Measurements from ENCODE around the gene PSTPIP2. TPM values are rescaled to one million over a fixed set of nuclear protein-coding genes. Genes with fewer than 3 reads are reported as not detected.

PSTPIP2 gene, protein sequence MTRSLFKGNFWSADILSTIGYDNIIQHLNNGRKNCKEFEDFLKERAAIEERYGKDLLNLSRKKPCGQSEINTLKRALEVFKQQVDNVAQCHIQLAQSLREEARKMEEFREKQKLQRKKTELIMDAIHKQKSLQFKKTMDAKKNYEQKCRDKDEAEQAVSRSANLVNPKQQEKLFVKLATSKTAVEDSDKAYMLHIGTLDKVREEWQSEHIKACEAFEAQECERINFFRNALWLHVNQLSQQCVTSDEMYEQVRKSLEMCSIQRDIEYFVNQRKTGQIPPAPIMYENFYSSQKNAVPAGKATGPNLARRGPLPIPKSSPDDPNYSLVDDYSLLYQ
- total RNA-seq, result 1 to 10 TPM in 3 of 4 donors, under 1 TPM in 1; 0.59 to 5.9 (median 3.2) TPM

DNA sequence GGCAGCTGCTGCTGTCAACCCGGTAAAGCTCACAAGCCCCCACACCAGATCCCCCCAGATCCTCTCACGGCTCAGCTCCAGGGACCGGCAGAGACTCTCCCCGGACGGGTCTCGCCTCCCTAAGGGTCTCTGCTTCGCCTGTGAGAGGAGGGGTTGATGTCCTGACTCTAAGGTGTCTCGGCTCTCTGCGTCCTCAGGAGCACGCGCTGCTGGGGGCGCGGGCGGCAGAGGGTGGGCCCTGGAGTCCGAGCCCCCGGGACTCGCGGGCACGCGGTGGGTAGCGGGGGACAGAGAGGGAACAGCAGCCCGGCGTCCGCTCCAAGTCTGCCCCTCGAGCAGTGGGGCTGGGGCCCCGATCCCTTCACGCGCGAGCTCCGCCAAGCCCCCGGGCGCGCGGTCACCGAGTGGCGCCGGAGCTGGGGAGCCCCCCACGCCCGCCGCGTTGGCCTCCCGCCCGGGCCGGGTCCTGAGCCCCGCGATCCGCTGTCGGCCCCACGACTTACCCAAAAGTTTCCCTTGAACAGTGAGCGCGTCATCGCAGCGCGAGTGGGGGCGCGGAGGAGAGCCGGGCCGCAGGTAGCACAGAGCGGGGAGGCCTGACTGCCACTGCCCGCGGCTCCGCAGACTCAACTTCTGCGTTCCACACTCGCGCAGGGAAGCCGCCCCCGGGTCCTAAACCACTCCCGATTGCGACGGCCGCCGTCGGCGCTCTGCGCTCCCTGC is at the start of gene PSTPIP2:
PSTPIP2 (minus strand) TSS at position 608 of the 723 bp plus-strand sequence; CDS start at position 536, 72 bp downstream.
- DNase-seq, result peak; percentile 58 to 59
- peak in 1 of 2 donors; percentile 39 for TF ChIP-seq POLR2A (IDR thresholded peaks at IDR 0.05)
- TF ChIP-seq, protein P1, sequence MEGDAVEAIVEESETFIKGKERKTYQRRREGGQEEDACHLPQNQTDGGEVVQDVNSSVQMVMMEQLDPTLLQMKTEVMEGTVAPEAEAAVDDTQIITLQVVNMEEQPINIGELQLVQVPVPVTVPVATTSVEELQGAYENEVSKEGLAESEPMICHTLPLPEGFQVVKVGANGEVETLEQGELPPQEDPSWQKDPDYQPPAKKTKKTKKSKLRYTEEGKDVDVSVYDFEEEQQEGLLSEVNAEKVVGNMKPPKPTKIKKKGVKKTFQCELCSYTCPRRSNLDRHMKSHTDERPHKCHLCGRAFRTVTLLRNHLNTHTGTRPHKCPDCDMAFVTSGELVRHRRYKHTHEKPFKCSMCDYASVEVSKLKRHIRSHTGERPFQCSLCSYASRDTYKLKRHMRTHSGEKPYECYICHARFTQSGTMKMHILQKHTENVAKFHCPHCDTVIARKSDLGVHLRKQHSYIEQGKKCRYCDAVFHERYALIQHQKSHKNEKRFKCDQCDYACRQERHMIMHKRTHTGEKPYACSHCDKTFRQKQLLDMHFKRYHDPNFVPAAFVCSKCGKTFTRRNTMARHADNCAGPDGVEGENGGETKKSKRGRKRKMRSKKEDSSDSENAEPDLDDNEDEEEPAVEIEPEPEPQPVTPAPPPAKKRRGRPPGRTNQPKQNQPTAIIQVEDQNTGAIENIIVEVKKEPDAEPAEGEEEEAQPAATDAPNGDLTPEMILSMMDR (IDR thresholded peaks at IDR 0.05), result no peak
- H3K4me1 ChIP-seq, result peaks cover 6 to 10% of the 10 kb centered on the region in 2 donors
- peak within 1 kb of the TSS; percentile 29 to 37 for H3K27ac ChIP-seq
- no peaks in the 10 kb centered on the region for H3K36me3 ChIP-seq
- H3K9me3 ChIP-seq, result no peaks in the 10 kb centered on the region
- H3K27me3 ChIP-seq, result no peaks in the 10 kb centered on the region
- intact Hi-C loops (cut with DNase I; ENCODE audit: low total_unique reads), result loop anchor here (10.0 kb wide), 1 partner anchor 397 kb away; no protein-coding TSS in a partner anchor
- H3K4me3 ChIP-seq, result peak within 1 kb of the TSS; percentile 33 to 63

DNA sequence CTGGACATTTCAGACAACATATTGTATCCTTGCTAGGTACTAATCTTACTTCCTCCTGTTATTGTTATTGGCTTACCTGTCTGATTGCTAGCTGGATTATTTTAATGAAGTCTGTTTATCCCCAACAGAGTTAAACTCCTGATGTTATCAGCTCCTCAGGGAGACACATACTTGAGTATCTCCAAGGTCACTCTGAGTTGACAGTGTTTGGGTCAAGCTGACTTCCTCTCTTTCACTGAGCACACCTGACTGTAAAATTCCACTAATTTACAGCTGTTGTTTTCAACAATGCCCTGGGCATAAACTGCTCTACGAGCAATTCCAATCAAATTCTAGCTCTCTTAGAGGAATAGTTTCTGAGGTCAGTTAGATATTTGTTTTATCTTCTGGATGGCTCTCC is 41.7 kb upstream of the PSTPIP2 start:
- H3K4me3 ChIP-seq, result no peak overlapping the region
- no peaks in the 10 kb centered on the region for H3K27me3 ChIP-seq
- no peaks in the 10 kb centered on the region for H3K9me3 ChIP-seq
- no peak overlapping the region for H3K27ac ChIP-seq
- no peaks in the 10 kb centered on the region for H3K36me3 ChIP-seq
- no peaks in the 10 kb centered on the region for H3K4me1 ChIP-seq
- DNase-seq, result no peak
- intact Hi-C loops (cut with DNase I; ENCODE audit: low total_unique reads), result no loop called here
- TF ChIP-seq POLR2A (IDR thresholded peaks at IDR 0.05), result no peak
- TF ChIP-seq, protein P1 (IDR thresholded peaks at IDR 0.05), result no peak

DNA sequence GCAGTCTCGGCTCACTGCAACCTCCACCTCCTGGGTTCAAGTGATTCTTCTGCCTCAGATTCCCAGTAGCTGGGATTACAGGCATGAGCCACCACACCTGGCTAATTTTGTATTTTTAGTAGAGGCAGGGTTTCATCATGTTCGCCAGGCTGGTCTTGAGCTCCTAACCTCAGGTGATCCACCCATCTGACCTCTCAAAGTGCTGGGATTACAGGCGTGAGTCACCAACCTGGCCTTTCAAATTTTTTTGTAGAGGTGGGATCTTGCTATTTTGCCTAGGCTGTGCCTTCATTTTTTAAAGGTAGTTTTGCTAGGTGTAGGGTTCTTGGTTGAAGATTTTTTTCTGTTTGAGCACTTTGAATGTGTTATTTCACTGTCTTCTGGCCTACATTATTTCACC is 38.3 kb upstream of the PSTPIP2 start:
- H3K27me3 ChIP-seq, result no peaks in the 10 kb centered on the region
- H3K9me3 ChIP-seq, result no peaks in the 10 kb centered on the region
- no peak overlapping the region for H3K4me3 ChIP-seq
- intact Hi-C loops (cut with DNase I; ENCODE audit: low total_unique reads), result no loop called here
- no peaks in the 10 kb centered on the region for H3K36me3 ChIP-seq
- no peaks in the 10 kb centered on the region for H3K4me1 ChIP-seq
- TF ChIP-seq, protein P1 (IDR thresholded peaks at IDR 0.05), result no peak
- no peak for TF ChIP-seq POLR2A (IDR thresholded peaks at IDR 0.05)
- DNase-seq, result no peak
- no peak overlapping the region for H3K27ac ChIP-seq

DNA sequence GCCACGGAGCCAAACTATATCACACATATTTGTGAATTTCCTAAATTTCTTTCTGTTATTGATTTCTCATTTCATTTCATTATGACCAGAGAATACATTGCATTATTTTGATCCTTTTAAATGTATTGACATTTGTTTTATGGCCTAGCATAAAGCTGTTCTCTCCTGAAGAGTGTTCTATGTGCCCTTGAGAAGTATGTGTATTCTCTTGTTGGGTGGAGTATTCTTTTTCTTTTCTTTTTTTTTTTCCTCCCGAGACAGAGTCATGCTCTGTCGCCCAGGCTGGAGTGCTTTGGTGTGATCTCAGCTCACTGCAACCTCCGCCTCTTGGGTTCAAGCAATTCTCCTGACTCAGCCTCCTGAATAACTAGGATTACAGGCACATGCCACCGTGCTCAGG is 37.3 kb upstream of the PSTPIP2 start:
- Histone ChIP-seq H3K27me3 (no peaks in the 10 kb centered on the region), H3K4me3 (no peak overlapping the region), H3K4me1 (no peaks in the 10 kb centered on the region), H3K27ac (no peak overlapping the region), H3K36me3 (no peaks in the 10 kb centered on the region), H3K9me3 (no peaks in the 10 kb centered on the region)
- DNase-seq, result no peak
- TF ChIP-seq POLR2A (IDR thresholded peaks at IDR 0.05), result no peak
- TF ChIP-seq, protein P1 (IDR thresholded peaks at IDR 0.05), result no peak
- intact Hi-C loops (cut with DNase I; ENCODE audit: low total_unique reads), result no loop called here

Data from uterus (tissue), 4 donors.